Endothelial cell (in vitro differentiated cells): Measurements from ENCODE around the gene SSC5D. TPM values are rescaled to one million over a fixed set of nuclear protein-coding genes. Genes with fewer than 3 reads are reported as not detected.

ENCODE experiments used
- DNase-seq: peaks from one replicate; pipeline ENCODE4 v3.0.0; 2021; ENCODE audit warnings: low spot score
- H3K27ac Mint-ChIP-seq: one replicate; pipeline ENCODE4 v1.8.0; 2021; ENCODE audit warnings: mixed read lengths, inconsistent platforms; ENCODE audit not compliant: unreplicated experiment
- H3K27me3 Mint-ChIP-seq: one replicate; pipeline ENCODE4 v1.8.0; 2021; ENCODE audit warnings: mild to moderate bottlenecking, moderate library complexity, mixed read lengths, inconsistent platforms; ENCODE audit not compliant: unreplicated experiment
- H3K36me3 Mint-ChIP-seq: one replicate; pipeline ENCODE4 v1.8.0; 2021; ENCODE audit warnings: mild to moderate bottlenecking, low read depth, mixed read lengths, inconsistent platforms; ENCODE audit not compliant: unreplicated experiment
- H3K4me1 Mint-ChIP-seq: one replicate; pipeline ENCODE4 v1.8.0; 2021; ENCODE audit warnings: mild to moderate bottlenecking, mixed read lengths, inconsistent platforms; ENCODE audit not compliant: unreplicated experiment
- H3K4me3 Mint-ChIP-seq: one replicate; pipeline ENCODE4 v1.8.0; 2021; ENCODE audit warnings: mild to moderate bottlenecking, mixed read lengths, inconsistent platforms; ENCODE audit not compliant: unreplicated experiment
- H3K9me3 Mint-ChIP-seq: one replicate; pipeline ENCODE4 v1.8.0; 2021; ENCODE audit warnings: mixed read lengths, inconsistent platforms; ENCODE audit not compliant: unreplicated experiment
- CTCF ChIP-seq: fragments of 200-600 bp; sonication (generic); IDR thresholded peaks from one replicate; pipeline ENCODE4 v1.5.0; 2021; ENCODE audit warnings: antibody characterized with exemption; ENCODE audit not compliant: unreplicated experiment
- total RNA-seq: library from RNA; stranded (reverse); fragmentation: NEBNext Ultra II Directional; extraction: Animal tissue kit (Norgen Biotek cat#: 25700); gene quantifications from one replicate; pipeline ENCODE4 v1.2.1, GENCODE V29; 2021; ENCODE audit not compliant: unreplicated experiment

Gene SSC5D
- total RNA-seq, 1 donor from 2014 or later = 0.95 TPM

- DNase-seq = no peak
- Mint-ChIP-seq H3K36me3 (peaks cover 17% of the 10 kb centered on the region), H3K9me3 (peaks cover 3% of the 10 kb centered on the region), H3K4me1 (peaks cover 15% of the 10 kb centered on the region), H3K27me3 (peaks cover 54% of the 10 kb centered on the region), H3K4me3 (no peak overlapping the region), H3K27ac (no peak overlapping the region)
- no peak for TF ChIP-seq CTCF
These were observed 46.4 kb upstream of the SSC5D start for GRCh38 chr19:55441692-55442321.

GRCh38 chr19:55442372-55442961, 45.8 kb upstream of the SSC5D start:
- H3K36me3 Mint-ChIP-seq = peaks cover 17% of the 10 kb centered on the region
- H3K9me3 Mint-ChIP-seq = peaks cover 3% of the 10 kb centered on the region
- H3K27me3 Mint-ChIP-seq = peaks cover 50% of the 10 kb centered on the region
- no peak overlapping the region for H3K4me3 Mint-ChIP-seq
- no peak for TF ChIP-seq CTCF
- H3K4me1 Mint-ChIP-seq = peaks cover 15% of the 10 kb centered on the region
- H3K27ac Mint-ChIP-seq = no peak overlapping the region
- DNase-seq = no peak

GRCh38 chr19:55443045-55443823, 45.0 kb upstream of the SSC5D start, which contains the start of gene SHISA7:
Gene SHISA7, minus strand, starts transcription at chr19:55443300. Its CDS starts 437 bp downstream, at chr19:55442863.
- TF ChIP-seq CTCF = no peak
- no peak for DNase-seq

GRCh38 chr19:55443824-55444480, 44.3 kb upstream of the SSC5D start:
- H3K4me3 Mint-ChIP-seq = no peak overlapping the region

More at GRCh38 chr19:55443045-55443823, 45.0 kb upstream of the SSC5D start, which contains the start of gene SHISA7:
- H3K4me3 Mint-ChIP-seq = no peak within 1 kb of the TSS
- peaks cover 17% of the 10 kb centered on the region for H3K36me3 Mint-ChIP-seq
- H3K9me3 Mint-ChIP-seq = peaks cover 3% of the 10 kb centered on the region
- H3K27me3 Mint-ChIP-seq = peaks cover 50% of the 10 kb centered on the region
- H3K4me1 Mint-ChIP-seq = peaks cover 15% of the 10 kb centered on the region
- H3K27ac Mint-ChIP-seq = no peak within 1 kb of the TSS

More at GRCh38 chr19:55443824-55444480, 44.3 kb upstream of the SSC5D start:
- Mint-ChIP-seq H3K27me3 (peaks cover 47% of the 10 kb centered on the region), H3K36me3 (peaks cover 17% of the 10 kb centered on the region), H3K27ac (no peak overlapping the region), H3K4me1 (peaks cover 15% of the 10 kb centered on the region), H3K9me3 (peaks cover 3% of the 10 kb centered on the region)
- no peak for DNase-seq
- no peak for TF ChIP-seq CTCF
